ENCODE data around the gene ADAP2.

DNA sequence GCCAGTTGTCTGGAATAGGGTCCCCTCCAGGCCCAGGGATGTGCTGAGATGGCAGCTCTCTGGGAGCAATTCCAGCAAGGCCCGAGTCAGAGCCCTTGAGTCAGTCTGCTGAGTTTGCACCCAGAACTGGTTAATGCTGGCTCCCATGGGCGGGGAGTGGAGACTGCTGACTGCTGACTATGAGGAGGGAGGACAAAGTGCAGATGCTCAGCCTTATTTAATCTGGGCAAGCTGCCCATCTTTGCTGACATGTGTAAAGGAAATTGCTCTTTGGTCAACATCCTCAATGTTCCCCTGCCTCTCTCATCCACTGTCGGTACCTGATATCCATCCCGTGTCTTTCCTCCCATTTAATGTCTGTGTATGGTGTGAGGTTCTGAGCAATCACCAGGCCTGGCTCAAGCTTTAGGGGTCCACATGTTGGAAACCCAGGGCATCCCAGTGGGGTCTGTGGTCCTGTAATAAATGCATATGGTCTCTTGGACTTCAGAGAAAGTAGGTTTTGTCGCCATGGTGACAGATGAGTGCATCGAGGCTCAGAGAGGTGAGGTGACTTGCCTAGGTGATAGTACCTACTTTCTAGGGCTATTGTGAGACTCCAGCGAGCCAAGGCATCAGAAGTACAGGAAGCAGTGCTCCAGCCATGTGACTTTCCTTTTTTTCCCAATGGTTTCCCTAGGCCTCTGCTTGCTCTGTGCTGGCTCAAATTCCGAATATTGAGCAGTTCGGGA lies 29.1 kb downstream of the ADAP2 start:
- no peak for TF ChIP-seq POLR2A (IDR thresholded peaks at IDR 0.05; ENCODE audit: low read depth)
- TF ChIP-seq, protein P1, sequence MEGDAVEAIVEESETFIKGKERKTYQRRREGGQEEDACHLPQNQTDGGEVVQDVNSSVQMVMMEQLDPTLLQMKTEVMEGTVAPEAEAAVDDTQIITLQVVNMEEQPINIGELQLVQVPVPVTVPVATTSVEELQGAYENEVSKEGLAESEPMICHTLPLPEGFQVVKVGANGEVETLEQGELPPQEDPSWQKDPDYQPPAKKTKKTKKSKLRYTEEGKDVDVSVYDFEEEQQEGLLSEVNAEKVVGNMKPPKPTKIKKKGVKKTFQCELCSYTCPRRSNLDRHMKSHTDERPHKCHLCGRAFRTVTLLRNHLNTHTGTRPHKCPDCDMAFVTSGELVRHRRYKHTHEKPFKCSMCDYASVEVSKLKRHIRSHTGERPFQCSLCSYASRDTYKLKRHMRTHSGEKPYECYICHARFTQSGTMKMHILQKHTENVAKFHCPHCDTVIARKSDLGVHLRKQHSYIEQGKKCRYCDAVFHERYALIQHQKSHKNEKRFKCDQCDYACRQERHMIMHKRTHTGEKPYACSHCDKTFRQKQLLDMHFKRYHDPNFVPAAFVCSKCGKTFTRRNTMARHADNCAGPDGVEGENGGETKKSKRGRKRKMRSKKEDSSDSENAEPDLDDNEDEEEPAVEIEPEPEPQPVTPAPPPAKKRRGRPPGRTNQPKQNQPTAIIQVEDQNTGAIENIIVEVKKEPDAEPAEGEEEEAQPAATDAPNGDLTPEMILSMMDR (IDR thresholded peaks at IDR 0.05): no peak
- no peak for TF ChIP-seq EP300 (IDR thresholded peaks at IDR 0.05)
- peak; percentile 34 to 36 for TF ChIP-seq POLR2AphosphoS5 (IDR thresholded peaks at IDR 0.05)

Measured in esophagus muscularis mucosa (tissue), 4 donors.